ENCODE measurements around the gene FASTKD2.

The FASTKD2 gene

GRCh38 chr2:206765242-206766056 is at the start of gene FASTKD2, which contains the start of gene MDH1B:
Gene FASTKD2 (plus strand): TSS chr2:206765606. CDS start chr2:206766694, 1,088 bp downstream.
Gene MDH1B (minus strand): TSS chr2:206765328. CDS start chr2:206765271, 57 bp downstream.
- peak; percentile 72 to 85 for DNase-seq (ENCODE audit: low read depth in 2 of 2)

GRCh38 chr2:206716623-206717022 is 48.8 kb upstream of the FASTKD2 start:
- DNase-seq (ENCODE audit: low read depth in 2 of 2), result no peak

- DNase-seq (ENCODE audit: low read depth in 2 of 2), result no peak
Measured at GRCh38 chr2:206718296-206718695, 47.1 kb upstream of the FASTKD2 start, which contains the start of gene DYTN. Gene DYTN (minus strand): TSS chr2:206718396. CDS start chr2:206718279, 117 bp downstream.

GRCh38 chr2:206721256-206721920 is 44.0 kb upstream of the FASTKD2 start:
- no peak for DNase-seq (ENCODE audit: low read depth in 2 of 2)

GRCh38 chr2:206723288-206723687 is 42.1 kb upstream of the FASTKD2 start:
- no peak for DNase-seq (ENCODE audit: low read depth in 2 of 2)

- no peak for DNase-seq (ENCODE audit: low read depth in 2 of 2)
Measured at GRCh38 chr2:206727287-206727686, 38.1 kb upstream of the FASTKD2 start.

- DNase-seq (ENCODE audit: low read depth in 2 of 2), result peak in 1 of 2 donors; percentile 2
Measured at GRCh38 chr2:206728277-206729199, 36.9 kb upstream of the FASTKD2 start.

GRCh38 chr2:206733341-206733740 is 32.1 kb upstream of the FASTKD2 start:
- DNase-seq (ENCODE audit: low read depth in 2 of 2), result no peak

GRCh38 chr2:206736935-206737334 is 28.5 kb upstream of the FASTKD2 start:
- peak in 1 of 2 donors; percentile 2 for DNase-seq (ENCODE audit: low read depth in 2 of 2)

- no peak for DNase-seq (ENCODE audit: low read depth in 2 of 2)
Measured at GRCh38 chr2:206739271-206739670, 26.1 kb upstream of the FASTKD2 start.

- no peak for DNase-seq (ENCODE audit: low read depth in 2 of 2)
Measured at GRCh38 chr2:206740800-206741199, 24.6 kb upstream of the FASTKD2 start.

- DNase-seq (ENCODE audit: low read depth in 2 of 2), result no peak
Measured at GRCh38 chr2:206756816-206757215, 8.6 kb upstream of the FASTKD2 start.

GRCh38 chr2:206764673-206765241 is 649 bp upstream of the FASTKD2 start:
- DNase-seq (ENCODE audit: low read depth in 2 of 2), result no peak

- no peak for DNase-seq (ENCODE audit: low read depth in 2 of 2)
Measured at GRCh38 chr2:206766057-206766930, 888 bp downstream of the FASTKD2 start.

- no peak for DNase-seq (ENCODE audit: low read depth in 2 of 2)
Measured at GRCh38 chr2:206774871-206775270, 9.5 kb downstream of the FASTKD2 start.

GRCh38 chr2:206776432-206776831 is 11.0 kb downstream of the FASTKD2 start:
- no peak for DNase-seq (ENCODE audit: low read depth in 2 of 2)

GRCh38 chr2:206780671-206781070 is 15.3 kb downstream of the FASTKD2 start:
- no peak for DNase-seq (ENCODE audit: low read depth in 2 of 2)

- no peak for DNase-seq (ENCODE audit: low read depth in 2 of 2)
Measured at GRCh38 chr2:206783718-206784117, 18.3 kb downstream of the FASTKD2 start.

GRCh38 chr2:206784559-206785353 is 19.4 kb downstream of the FASTKD2 start:
- no peak for DNase-seq (ENCODE audit: low read depth in 2 of 2)

Measured in stimulated activated CD4-positive, alpha-beta T cell treated with anti-CD3 and anti-CD28 coated beads, Interleukin-4, amount 100 ng/mL, for 48 hours (primary cell).